GF-D8 (cell line): Measurements from ENCODE around the gene TCF4.

Source experiments
- DNase-seq: peaks from one replicate; lab custom pipeline; 2025; lab: John Stamatoyannopoulos, UW

The TCF4 gene

GRCh38 chr18:55407191-55407590 lies 180.8 kb downstream of the TCF4 start:
- DNase-seq, result no peak

GRCh38 chr18:55406451-55406991 lies 181.5 kb downstream of the TCF4 start:
- DNase-seq, result no peak

DNA sequence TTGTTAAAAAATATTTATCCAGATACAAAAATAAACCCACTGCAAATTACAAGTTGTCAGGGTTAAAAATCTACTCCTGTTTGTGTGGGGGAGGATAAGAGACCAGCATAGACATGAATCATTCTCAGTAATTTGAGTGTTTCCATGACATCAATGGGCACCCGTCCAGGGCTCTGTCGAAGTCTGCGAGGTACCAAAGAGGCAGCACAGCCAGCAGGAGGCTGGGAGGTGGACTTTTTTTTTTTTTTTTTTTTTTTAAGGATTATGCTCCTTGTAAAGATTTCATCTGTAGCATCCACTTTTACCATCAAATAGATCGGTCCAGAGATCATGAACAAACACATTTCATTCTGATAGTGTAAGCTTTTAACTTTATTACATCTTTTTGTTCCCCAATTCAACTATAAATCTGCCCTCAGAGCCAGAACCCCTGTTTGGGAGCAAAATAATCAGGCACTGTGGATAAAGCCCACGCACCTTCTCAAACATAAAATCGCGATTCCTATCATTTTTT lies 182.0 kb downstream of the TCF4 start:
- DNase-seq, result no peak

- DNase-seq, result no peak
These were observed 182.5 kb downstream of the TCF4 start for GRCh38 chr18:55405475-55405874.

DNA sequence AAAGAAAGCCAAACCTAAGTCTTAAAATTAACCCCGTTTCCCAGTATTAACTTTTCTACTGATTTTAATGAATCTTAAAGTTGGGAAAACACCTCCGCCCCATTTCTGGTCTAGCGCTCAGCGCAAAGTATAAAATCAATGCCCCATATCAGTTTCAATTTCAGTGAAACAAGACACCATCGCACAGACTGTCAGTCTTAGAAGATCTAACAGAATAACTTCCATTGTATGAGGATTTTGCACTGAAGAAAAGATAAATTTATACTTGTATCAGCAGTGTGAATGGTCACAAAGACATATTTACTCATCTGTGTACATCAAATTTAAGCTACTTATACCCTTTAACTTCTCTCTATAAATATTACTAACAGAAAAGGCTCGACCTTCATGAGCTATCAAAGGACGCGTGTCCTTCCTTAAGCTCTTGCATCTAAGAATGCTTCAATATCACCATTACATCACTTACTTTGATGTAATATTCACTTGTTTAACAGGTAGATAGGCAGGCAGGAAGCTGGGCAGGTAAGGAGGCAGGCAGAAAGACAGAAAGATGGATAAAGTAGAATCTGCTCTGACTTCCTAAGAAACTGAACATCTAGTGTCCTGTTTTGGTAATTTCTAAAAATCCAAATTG lies 183.0 kb downstream of the TCF4 start:
- DNase-seq, result no peak

GRCh38 chr18:55404136-55404830 lies 183.7 kb downstream of the TCF4 start:
- DNase-seq, result no peak

DNA sequence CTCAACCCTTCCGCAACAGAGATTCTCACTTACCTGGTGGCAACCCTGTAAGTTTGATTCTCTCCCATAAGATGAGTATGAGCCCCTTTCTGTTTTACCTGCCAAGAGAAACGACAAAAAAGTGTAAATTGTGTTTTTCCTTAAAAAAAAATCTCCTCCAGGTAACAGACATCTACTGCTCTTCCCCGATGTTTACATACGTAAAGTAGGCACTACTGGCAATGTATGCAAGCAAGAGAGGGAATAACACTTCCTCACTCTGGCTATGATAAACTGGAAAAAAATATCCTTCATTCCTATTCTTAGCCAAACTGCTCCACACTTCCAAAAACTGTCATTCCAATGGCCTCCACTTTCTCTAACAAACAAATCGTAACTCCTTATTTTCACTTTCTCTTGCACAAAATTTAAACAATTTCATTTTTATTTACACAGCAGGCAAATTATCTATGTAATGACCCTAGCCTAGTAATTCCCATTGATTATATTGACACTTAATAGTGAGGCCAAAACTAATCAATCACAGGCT lies 184.5 kb downstream of the TCF4 start:
- DNase-seq, result no peak

GRCh38 chr18:55402731-55403405 lies 185.1 kb downstream of the TCF4 start:
- no peak for DNase-seq

GRCh38 chr18:55401638-55402191 lies 186.3 kb downstream of the TCF4 start:
- no peak for DNase-seq

GRCh38 chr18:55400590-55401541 lies 187.1 kb downstream of the TCF4 start:
- DNase-seq, result no peak

GRCh38 chr18:55400081-55400480 lies 187.9 kb downstream of the TCF4 start:
- no peak for DNase-seq

GRCh38 chr18:55398858-55399257 lies 189.1 kb downstream of the TCF4 start:
- DNase-seq, result no peak

GRCh38 chr18:55396979-55397378 lies 191.0 kb downstream of the TCF4 start:
- DNase-seq, result no peak

DNA sequence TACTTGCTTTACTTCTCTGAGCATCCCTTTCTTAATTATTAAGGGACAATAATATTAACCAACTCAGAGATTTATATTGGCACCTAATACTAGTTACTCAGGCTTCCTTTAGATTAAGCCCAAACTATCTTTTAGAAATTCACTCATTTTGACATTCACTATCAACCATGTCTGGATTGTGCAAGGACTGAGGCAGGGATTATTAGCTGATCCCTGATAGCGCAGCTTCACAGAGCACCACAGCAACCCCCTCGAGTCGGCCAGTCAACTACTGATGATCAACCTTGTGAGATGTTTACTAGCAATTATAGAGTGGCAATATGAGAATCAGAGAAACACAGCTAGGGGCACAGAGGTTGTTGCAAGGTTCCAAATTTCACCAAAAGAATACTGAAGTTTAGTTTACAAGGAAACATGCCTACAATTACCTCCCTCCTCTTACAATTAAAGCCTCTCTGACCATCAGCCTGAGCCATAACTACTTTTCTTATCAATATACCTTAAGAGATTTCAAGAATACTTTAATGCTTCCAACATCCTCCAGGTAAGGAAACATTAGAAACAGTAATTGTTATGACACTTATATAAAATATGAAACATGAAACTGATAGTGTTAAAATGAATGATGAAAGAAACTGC lies 191.6 kb downstream of the TCF4 start:
- DNase-seq, result no peak

- no peak for DNase-seq
These were observed 192.2 kb downstream of the TCF4 start for GRCh38 chr18:55395799-55396198.

DNA sequence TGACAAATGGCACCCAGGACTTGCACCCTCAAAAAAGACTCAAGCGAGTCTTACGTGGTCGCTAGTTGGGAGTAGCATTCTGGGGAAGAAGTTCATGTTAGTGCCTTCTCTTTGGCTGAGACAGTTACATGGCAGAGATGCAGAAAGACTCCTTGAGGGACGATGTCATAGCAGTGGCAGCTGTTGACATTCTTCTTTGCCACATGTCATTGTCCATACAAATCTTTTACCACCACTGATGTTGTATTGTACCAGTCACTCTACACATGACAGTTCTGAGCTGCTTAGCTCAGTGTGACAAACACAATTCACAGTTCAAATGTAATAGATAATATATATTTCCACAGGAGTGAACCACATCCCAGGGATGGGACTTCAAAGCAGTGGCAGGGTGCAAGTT lies 197.1 kb downstream of the TCF4 start:
- no peak for DNase-seq

DNA sequence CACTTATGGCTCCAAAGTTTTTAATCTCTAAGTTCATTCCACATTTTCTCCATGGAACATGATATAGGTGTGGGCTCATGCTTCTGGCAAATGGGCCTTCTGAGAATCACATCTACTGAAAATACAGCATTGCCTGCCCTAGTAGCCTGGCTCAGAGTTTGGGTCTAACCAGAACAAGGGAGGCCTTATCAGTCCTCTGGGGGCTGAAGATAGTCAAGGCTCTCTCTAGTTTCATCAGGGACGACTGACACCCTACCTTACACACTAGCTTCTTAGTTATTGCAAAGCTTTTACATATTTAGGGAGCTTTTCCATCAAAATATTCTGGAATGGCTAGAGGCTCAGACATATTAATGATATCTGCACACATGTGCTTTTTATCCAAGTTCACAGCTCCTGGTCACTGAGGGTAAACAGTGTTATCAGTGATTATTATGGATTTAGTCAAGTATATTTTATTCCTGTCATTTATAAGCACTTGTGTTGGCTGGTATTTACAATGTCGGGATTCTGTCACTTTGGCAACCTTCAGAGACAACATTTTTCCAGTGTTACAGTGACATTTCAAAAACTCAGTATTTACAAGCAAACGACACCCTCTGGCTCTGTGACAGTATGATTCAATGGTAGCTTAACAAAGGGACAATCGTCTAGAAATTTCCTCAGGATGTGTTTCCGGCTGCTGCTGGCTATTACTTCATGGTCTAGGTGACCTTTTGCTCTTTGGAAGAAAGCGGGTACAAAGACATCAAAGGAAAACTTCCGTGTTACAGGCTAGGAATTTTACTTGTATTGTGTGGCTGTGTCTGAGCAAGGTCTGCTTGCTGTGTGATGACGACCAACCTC lies 200.6 kb downstream of the TCF4 start:
- DNase-seq, result no peak

DNA sequence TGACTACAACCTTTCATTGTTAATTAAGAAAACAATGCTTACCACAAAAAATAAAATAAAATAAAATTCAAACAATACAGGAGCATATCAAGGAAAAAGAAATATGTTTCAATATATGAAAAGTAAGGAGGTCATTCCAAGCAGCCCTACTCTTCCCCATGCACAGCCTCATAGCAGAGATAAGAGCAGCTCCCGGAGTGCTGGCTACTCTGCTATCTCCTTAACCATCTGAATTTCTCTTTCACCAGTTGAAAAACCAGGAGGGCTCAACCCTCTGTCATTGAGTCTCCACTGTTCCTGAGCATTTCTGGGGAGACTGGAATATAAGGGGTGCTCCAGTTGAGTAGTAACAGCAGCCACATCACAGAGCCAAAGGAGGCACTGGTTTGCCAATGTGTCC lies 201.4 kb downstream of the TCF4 start:
- DNase-seq, result no peak

DNA sequence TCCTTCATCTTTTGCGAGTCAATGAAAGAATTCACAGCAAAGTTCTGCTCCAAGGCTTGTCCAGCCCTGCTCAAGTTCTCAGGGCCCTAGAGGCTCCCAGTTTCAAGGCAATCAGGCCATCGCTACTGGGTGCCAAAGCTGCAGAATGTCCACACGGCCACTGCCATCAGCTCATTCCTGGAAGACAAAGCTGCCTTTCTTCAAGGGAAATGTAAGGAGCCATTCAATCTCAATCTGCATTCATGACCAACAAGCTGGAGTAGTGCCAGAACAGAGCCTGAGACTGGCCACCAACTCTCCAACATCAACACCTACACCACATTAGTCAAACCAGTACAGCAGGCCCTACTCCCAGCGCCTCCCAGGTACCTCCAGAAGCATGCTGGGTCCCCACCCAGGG lies 202.2 kb downstream of the TCF4 start:
- no peak for DNase-seq
